ENCODE data around the gene PDE4D. TPM values are rescaled to one million over a fixed set of nuclear protein-coding genes. Genes with fewer than 3 reads are reported as not detected.

The PDE4D gene
- total and polyA plus RNA-seq, 2 of the 4 experiments (the other 2 are of a cell fraction): 1.4 to 7.9 TPM

- dilution Hi-C loops (cut with HindIII; ENCODE audit: low sequenced_read_pairs, unreplicated experiment): no loop called here
- no peaks in the 10 kb centered on the region for H3K79me1 ChIP-seq (ENCODE audit: low read depth in 1 of 2, low read length in 2 of 2)
- H2AK5ac ChIP-seq (ENCODE audit: low read depth, low read length): no peak overlapping the region
- no peak overlapping the region for H3K4ac ChIP-seq (ENCODE audit: low read depth, low read length)
- no peak overlapping the region for H2BK120ac ChIP-seq (ENCODE audit: low read depth, low read length)
- no peak overlapping the region for H3K56ac ChIP-seq (ENCODE audit: extremely low read depth, insufficient read depth, low read length)
- no peak overlapping the region for H2BK5ac ChIP-seq (ENCODE audit: low read depth, low read length, poor library complexity, severe bottlenecking)
- H3K9ac ChIP-seq (ENCODE audit: low read depth, low read length): no peak overlapping the region
- no peak overlapping the region for H3K23ac ChIP-seq (ENCODE audit: low read depth, low read length)
- TF ChIP-seq RCOR1 (IDR thresholded peaks at IDR 0.05; ENCODE audit: insufficient replicate concordance, low read length) (no peak), ELK1 (IDR thresholded peaks at IDR 0.05; ENCODE audit: borderline replicate concordance, low read depth, low read length) (no peak), NFE2L2 (IDR thresholded peaks at IDR 0.05; ENCODE audit: low read depth, low read length) (no peak), BHLHE40 (IDR thresholded peaks at IDR 0.05; ENCODE audit: low read depth, low read length) (no peak), USF2 (IDR thresholded peaks at IDR 0.05; ENCODE audit: low read depth, low read length) (no peak), RFX5 (IDR thresholded peaks at IDR 0.05; ENCODE audit: low read depth, low read length) (no peak)
- intact Hi-C loops (cut with micrococcal nuclease): loop anchor here (5.0 kb wide), 1 partner anchor 853 kb away; no protein-coding TSS in a partner anchor
- no peak overlapping the region for H2BK15ac ChIP-seq (ENCODE audit: low read depth, low read length)
- in situ Hi-C loops (cut with MboI; ENCODE audit: low sequenced_read_pairs): loop anchor here (10.0 to 25.0 kb wide), 4 partner anchors 350 to 860 kb away; no protein-coding TSS in a partner anchor
- H3K9me1 ChIP-seq (ENCODE audit: insufficient read depth, low read length): no peaks in the 10 kb centered on the region
- no peak overlapping the region for H4K5ac ChIP-seq (ENCODE audit: low read depth, low read length)
- no peak for DNase-seq
- 80% methylated on average over 1 of the region's 2 CpGs; no CpG with 5 or more reads in 1 of the 2 experiments for WGBS, 2 experiments (ENCODE audit: extremely low coverage in 2 of 2, insufficient read length in 1 of 2)
- H3K4me2 ChIP-seq (ENCODE audit: low read depth, low read length): no peak overlapping the region
- H2AK9ac ChIP-seq (replicated peaks; ENCODE audit: low read depth, low read length, poor library complexity): no peak overlapping the region
- H3K27me3 ChIP-seq (ENCODE audit: control insufficient read depth, insufficient read depth, low read length): peaks cover 7% of the 10 kb centered on the region
- H2BK20ac ChIP-seq (ENCODE audit: low read depth, low read length): no peak overlapping the region
- ATAC-seq (ENCODE audit: low read depth): no peak
- no peaks in the 10 kb centered on the region for H3K4me1 ChIP-seq (ENCODE audit: control insufficient read depth, insufficient read depth, low read length)
- no peaks in the 10 kb centered on the region for H3K9me3 ChIP-seq (ENCODE audit: control insufficient read depth, insufficient read depth, low read length)
- H4K20me1 ChIP-seq (ENCODE audit: insufficient read depth, low read length): no peaks in the 10 kb centered on the region
- BruUV-seq (replicated peaks): no TSS peak
- POLR2A ChIA-PET (ENCODE audit: unreplicated experiment): no interaction called here
- no peak overlapping the region for H3K27ac ChIP-seq (ENCODE audit: insufficient read depth, low read length)
- H3K36me3 ChIP-seq (ENCODE audit: control insufficient read depth, insufficient read depth, low read length): no peaks in the 10 kb centered on the region
- CTCF ChIA-PET: interaction anchor here (0.6 to 3.2 kb wide), 8 partner anchors 11 to 854 kb away, joined by 3 to 27 read pairs (median 4); no protein-coding TSS in a partner anchor
- H3K14ac ChIP-seq (replicated peaks; ENCODE audit: low read depth, low read length): no peak overlapping the region
- no peak overlapping the region for H2AFZ ChIP-seq (replicated peaks; ENCODE audit: low read length, poor library complexity)
- no peak overlapping the region for H4K8ac ChIP-seq (ENCODE audit: low read depth in 2 of 2, low read length in 2 of 2)
- no peak overlapping the region for H4K91ac ChIP-seq (ENCODE audit: insufficient read depth, low read depth, low read length)
- no peak overlapping the region for H3K18ac ChIP-seq (ENCODE audit: low read depth, low read length)
- H3K4me3 ChIP-seq (ENCODE audit: insufficient read depth, low read depth, low read length): no peak overlapping the region
These were observed 79.0 kb downstream of the PDE4D start for GRCh38 chr5:59814537-59814872.

All from IMR-90 (cell line).